H1 (cell line): Measurements from ENCODE around the gene AFAP1L2. TPM values are rescaled to one million over a fixed set of nuclear protein-coding genes. Genes with fewer than 3 reads are reported as not detected.

Experiments
- CTCF ChIA-PET: fragments of 300-600 bp; sonication (Branson Sonifier 250); formaldehyde crosslinking; loops from one replicate; lab custom pipeline; 2021; ENCODE audit not compliant: partially characterized antibody; lab: Charles Lee
- POLR2A ChIA-PET: fragments of 300-600 bp; sonication (Branson Sonifier 250); formaldehyde crosslinking; loops from one replicate; lab custom pipeline; 2021; ENCODE audit warnings: inconsistent platforms; ENCODE audit not compliant: partially characterized antibody; lab: Charles Lee
- DNase-seq, 2 experiments: peaks; one replicate each; pipeline versions ENCODE4 v3.0.0 to v3.0.0-alpha.2; 2010 to 2022; ENCODE audit warnings: low spot score in 2 of 2, low read depth in 1 of 2, mixed read lengths in 1 of 2
- FAIRE-seq: peaks from 2 replicates; lab custom pipeline; 2011; peaks lifted over from hg19 to GRCh38; lab: Jason Lieb, UNC
- H2AFZ ChIP-seq: 2 replicates; pipeline ENCODE4 v1.8.1; 2012; ENCODE audit warnings: low read length, inconsistent platforms
- H2AK5ac ChIP-seq: 2 replicates; pipeline ENCODE4 v1.6.1; 2013; ENCODE audit warnings: low read depth, low read length
- H2BK120ac ChIP-seq: replicated peaks from 2 replicates; pipeline ENCODE3; 2013; ENCODE audit warnings: low read depth, low read length, inconsistent platforms
- H2BK12ac ChIP-seq: 2 replicates; pipeline ENCODE4 v1.6.1; 2013; ENCODE audit warnings: low read depth, low read length
- H2BK15ac ChIP-seq: 2 replicates; pipeline ENCODE4 v1.6.1; 2013; ENCODE audit warnings: low read length
- H2BK20ac ChIP-seq: 2 replicates; pipeline ENCODE4 v1.6.1; 2013; ENCODE audit warnings: low read length
- H2BK5ac ChIP-seq: 2 replicates; pipeline ENCODE4 v1.6.1; 2013; ENCODE audit warnings: low read depth, low read length
- H3K14ac ChIP-seq: 2 replicates; pipeline ENCODE4 v1.6.1; 2013; ENCODE audit warnings: inconsistent platforms; ENCODE audit not compliant: insufficient read length
- H3K18ac ChIP-seq: 2 replicates; pipeline ENCODE4 v1.6.1; 2013; ENCODE audit warnings: low read length; ENCODE audit errors: extremely low read depth
- H3K23ac ChIP-seq: 2 replicates; pipeline ENCODE4 v1.6.1; 2013; ENCODE audit warnings: inconsistent platforms; ENCODE audit not compliant: insufficient read length
- H3K23me2 ChIP-seq: 2 replicates; pipeline ENCODE4 v1.6.1; 2013; ENCODE audit warnings: low read depth, low read length
- H3K27ac ChIP-seq: 2 replicates; pipeline ENCODE4 v1.6.1; 2011; ENCODE audit warnings: low read depth, low read length, inconsistent platforms
- H3K27me3 ChIP-seq, 4 experiments: replicated peaks in 1 of 4; 1 replicate in 1 of 4; 2 replicates in 3 of 4; pipeline versions ENCODE4 v1.6.1 to v1.8.1; 2011 to 2013; ENCODE audit warnings: low read length in 3 of 4, mild to moderate bottlenecking in 3 of 4, inconsistent platforms in 2 of 4, mixed read lengths in 2 of 4, moderate library complexity in 1 of 4; ENCODE audit not compliant: control insufficient read depth in 3 of 4, insufficient read depth in 3 of 4; ENCODE audit errors: extremely low read depth in 1 of 4
- H3K36me3 ChIP-seq, 4 experiments: 2 replicates each; pipeline versions ENCODE4 v1.6.1 to v1.8.1; 2011 to 2013; ENCODE audit warnings: mild to moderate bottlenecking in 4 of 4, low read length in 3 of 4, moderate library complexity in 2 of 4, control low read depth in 1 of 4, inconsistent platforms in 1 of 4; ENCODE audit not compliant: insufficient read depth in 4 of 4, control insufficient read depth in 2 of 4
- H3K4ac ChIP-seq: replicated peaks from 2 replicates; pipeline ENCODE3; 2013; ENCODE audit warnings: low read length, low read depth, mixed read lengths, inconsistent platforms; ENCODE audit not compliant: insufficient read length
- H3K4me1 ChIP-seq, 4 experiments: replicated peaks in 1 of 4; 1 replicate in 1 of 4; 2 replicates in 3 of 4; pipeline versions ENCODE4 v1.6.1 to v1.8.1; 2011 to 2013; ENCODE audit warnings: low read length in 3 of 4, inconsistent platforms in 2 of 4, mixed read lengths in 1 of 4; ENCODE audit not compliant: insufficient read depth in 4 of 4, control insufficient read depth in 3 of 4
- H3K4me2 ChIP-seq, 2 experiments: 2 replicates each; pipeline versions ENCODE4 v1.6.1 to v1.8.1; 2011 to 2013; ENCODE audit warnings: low read depth in 2 of 2, low read length in 2 of 2, control low read depth in 1 of 2, inconsistent platforms in 1 of 2, mild to moderate bottlenecking in 1 of 2; ENCODE audit not compliant: insufficient read depth in 1 of 2
- H3K4me3 ChIP-seq, 4 experiments: fragments of 200-600, 300-600 bp in 1 of 4; sonication (generic), shearing (Covaris generic), sonication (Bioruptor Twin) in 1 of 4; 2 replicates each; pipeline versions ENCODE4 v1.5.1 to v1.8.1; 2011 to 2016; ENCODE audit warnings: low read length in 4 of 4, low read depth in 3 of 4, control low read depth in 2 of 4, inconsistent platforms in 2 of 4, mild to moderate bottlenecking in 2 of 4, mixed read lengths in 1 of 4, moderate library complexity in 1 of 4; ENCODE audit not compliant: insufficient read depth in 2 of 4; ENCODE audit errors: extremely low read depth in 1 of 4
- H3K56ac ChIP-seq: replicated peaks from 2 replicates; pipeline ENCODE3; 2013; ENCODE audit warnings: low read depth, mild to moderate bottlenecking, mixed read lengths, low read length, inconsistent platforms; ENCODE audit not compliant: insufficient read length
- H3K79me1 ChIP-seq: 2 replicates; pipeline ENCODE4 v1.6.1; 2013; ENCODE audit warnings: low read depth, low read length, control low read depth
- H3K79me2 ChIP-seq, 2 experiments: 2 replicates each; pipeline versions ENCODE4 v1.6.1 to v1.8.1; 2012 to 2013; ENCODE audit warnings: low read length in 2 of 2, mild to moderate bottlenecking in 2 of 2, inconsistent platforms in 1 of 2; ENCODE audit not compliant: insufficient read depth in 2 of 2, control insufficient read depth in 1 of 2
- H3K9ac ChIP-seq, 4 experiments: replicated peaks in 1 of 4; 1 replicate in 1 of 4; 2 replicates in 3 of 4; pipeline versions ENCODE4 v1.6.1 to v1.8.1; 2011 to 2013; ENCODE audit warnings: low read depth in 3 of 4, low read length in 3 of 4, control low read depth in 2 of 4, mild to moderate bottlenecking in 2 of 4, moderate library complexity in 2 of 4, inconsistent platforms in 1 of 4; ENCODE audit errors: extremely low read depth in 1 of 4
- H3K9me3 ChIP-seq, 2 experiments: 2 replicates each; pipeline versions ENCODE4 v1.6.1 to v1.8.1; 2012 to 2013; ENCODE audit warnings: mild to moderate bottlenecking in 2 of 2, moderate library complexity in 2 of 2, control low read depth in 1 of 2, inconsistent platforms in 1 of 2, low read depth in 1 of 2, low read length in 1 of 2, mixed read lengths in 1 of 2; ENCODE audit not compliant: insufficient read depth in 2 of 2
- H4K20me1 ChIP-seq, 2 experiments: replicated peaks in 1 of 2; 2 replicates each; pipeline versions ENCODE3 to v1.8.1; 2011 to 2013; ENCODE audit warnings: inconsistent platforms in 2 of 2, low read length in 2 of 2, mild to moderate bottlenecking in 1 of 2; ENCODE audit not compliant: insufficient read depth in 2 of 2, control insufficient read depth in 1 of 2
- H4K5ac ChIP-seq: 2 replicates; pipeline ENCODE4 v1.6.1; 2013; ENCODE audit warnings: low read length, low read depth, mixed read lengths, inconsistent platforms; ENCODE audit not compliant: insufficient read length
- H4K8ac ChIP-seq: 2 replicates; pipeline ENCODE4 v1.8.0; 2013; ENCODE audit warnings: mild to moderate bottlenecking, moderate library complexity, low read length, inconsistent platforms; ENCODE audit not compliant: insufficient read depth; ENCODE audit errors: extremely low read depth
- H4K91ac ChIP-seq: replicated peaks from 2 replicates; pipeline ENCODE3; 2013; ENCODE audit warnings: low read length, mixed read lengths, inconsistent platforms; ENCODE audit not compliant: insufficient read length
- BACH1 ChIP-seq: IDR thresholded peaks from 2 replicates; pipeline ENCODE4 v1.6.1; 2012; ENCODE audit warnings: low read length, improper control_type of control experiment
- CREB1 ChIP-seq: IDR thresholded peaks from 2 replicates; pipeline ENCODE4 v1.6.1; 2012; ENCODE audit warnings: inconsistent platforms
- EP300 ChIP-seq, 2 experiments: IDR thresholded peaks; 1 replicate in 1 of 2; 2 replicates in 1 of 2; pipeline ENCODE4 v1.6.1; 2011 to 2012; ENCODE audit warnings: low read depth in 2 of 2, low read length in 2 of 2, mild to moderate bottlenecking in 2 of 2, borderline replicate concordance in 1 of 2, inconsistent platforms in 1 of 2, moderate library complexity in 1 of 2
- FOSL1 ChIP-seq: IDR thresholded peaks from 2 replicates; pipeline ENCODE4 v1.6.1; 2011; ENCODE audit warnings: mild to moderate bottlenecking, low read depth, low read length, moderate library complexity; ENCODE audit not compliant: insufficient read depth
- KDM5A ChIP-seq: fragments of 200-600 bp; IDR thresholded peaks from 2 replicates; pipeline ENCODE4 v1.7.1; 2012; ENCODE audit warnings: mild to moderate bottlenecking, low read length, inconsistent platforms, mixed read lengths
- NANOG ChIP-seq: IDR thresholded peaks from 2 replicates; pipeline ENCODE4 v1.6.1; 2011; ENCODE audit warnings: low read length, low read depth, mild to moderate bottlenecking, inconsistent platforms; ENCODE audit not compliant: insufficient read depth, poor library complexity, severe bottlenecking
- RBBP5 ChIP-seq: IDR thresholded peaks from 2 replicates; pipeline ENCODE4 v1.7.1; 2012; ENCODE audit warnings: low read depth, mild to moderate bottlenecking, inconsistent platforms, low read length, moderate library complexity, borderline replicate concordance
- whole genome bisulfite sequencing, 2 experiments: shearing (Covaris generic) in 1 of 2; methylation state at CpG; one replicate each; pipeline versions ENCODE4 v1.1.6 to v1.1.7; 2013 to 2015; ENCODE audit warnings: low lambda C conversion rate in 2 of 2, mixed read lengths in 2 of 2, inconsistent platforms in 1 of 2, low coverage in 1 of 2, missing lambda C conversion rate in 1 of 2; ENCODE audit not compliant: insufficient replicate concordance in 2 of 2, insufficient coverage in 1 of 2, insufficient read length in 1 of 2; ENCODE audit errors: extremely low coverage in 1 of 2, missing lambda C conversion rate in 1 of 2; 5-methylcytosine and 5-hydroxymethylcytosine counted together
- polyA plus RNA-seq, 7 experiments: library from polyadenylated mRNA; depleted of rRNA in 3 of 7; stranded (reverse) in 5 of 7; unstranded in 2 of 7; fragments of >200 nt in 5 of 7; fragments of 200-250 nt in 2 of 7; gene quantifications; 1 replicate in 5 of 7; 2 replicates in 1 of 7; 4 replicates in 1 of 7; pipeline versions ENCODE4 v1.2.1 to v1.2.3, GENCODE V29; 2011 to 2013; ENCODE audit warnings: missing spikeins in 2 of 7, mixed read lengths in 2 of 7
- total RNA-seq: library from RNA; stranded (reverse); fragmentation: NEBNext Ultra II Directional; extraction: Animal tissue kit (Norgen Biotek cat#: 25700); gene quantifications from 2 replicates; pipeline ENCODE4 v1.2.1, GENCODE V29; 2021
- TF ChIP-seq, protein P1 (sequence below): IDR thresholded peaks from 2 replicates; pipeline ENCODE4 v1.6.1; 2012; ENCODE audit warnings: inconsistent platforms

Gene AFAP1L2
- total and polyA plus RNA-seq, 2 of the 8 experiments (the other 6 are each of a cell fraction or from before 2014, with no cell fraction given), result 3.9 to 6.4 TPM

DNA sequence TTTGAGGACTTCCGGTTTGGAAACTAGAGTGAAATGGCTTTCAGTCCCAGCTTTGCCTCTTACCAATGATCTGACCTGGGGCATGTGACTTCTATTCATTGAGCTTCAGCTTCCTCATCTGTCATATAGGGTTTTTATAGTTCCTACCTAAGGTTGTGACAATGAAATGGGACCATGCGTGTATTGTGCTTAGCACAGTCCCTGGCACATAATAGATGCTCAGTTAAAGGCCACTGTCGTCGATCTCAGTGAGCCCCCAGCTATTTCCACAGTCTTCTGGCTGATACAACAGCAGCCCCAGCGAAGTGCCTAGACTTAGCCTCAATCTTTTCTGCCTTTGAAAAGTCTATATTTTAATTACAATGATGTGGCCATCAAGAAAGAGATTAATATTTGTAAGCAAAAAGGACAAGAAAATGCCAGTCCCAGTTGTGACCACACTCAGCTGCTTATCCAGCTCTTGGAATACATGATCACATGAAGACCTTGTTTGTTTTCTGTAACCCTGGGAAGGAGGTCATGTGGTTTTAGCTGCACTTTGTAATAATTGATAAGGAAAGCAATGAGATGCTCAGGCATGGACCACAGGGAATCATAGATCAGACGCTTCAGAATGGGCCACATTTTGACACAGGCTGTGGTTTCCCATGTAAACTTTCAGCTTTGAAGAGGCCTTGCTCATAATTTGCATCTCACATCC lies 120.6 kb downstream of the AFAP1L2 start:
- H3K23ac ChIP-seq, result no peak overlapping the region
- CTCF ChIA-PET, result interaction anchor here (0.8 to 5.0 kb wide), 6 partner anchors 15 to 173 kb away, joined by 3 to 24 read pairs (median 3); no protein-coding TSS in a partner anchor

More for the DNA sequence above, 120.6 kb downstream of the AFAP1L2 start:
- Histone ChIP-seq H2BK20ac (no peak overlapping the region), H3K18ac (no peak overlapping the region), H3K56ac (no peak overlapping the region), H4K8ac (no peak overlapping the region), H2AFZ (no peak overlapping the region), H2BK120ac (no peak overlapping the region), H3K79me1 (no peaks in the 10 kb centered on the region), H3K4me2 (no peak overlapping the region), H3K9me3 (no peaks in the 10 kb centered on the region), H2BK15ac (no peak overlapping the region), H4K20me1 (no peaks in the 10 kb centered on the region), H3K4me1 (no peaks in the 10 kb centered on the region; a peak in 2 of 7 replicates), H3K27me3 (no peaks in the 10 kb centered on the region; a peak in 1 of 7 replicates), H3K9ac (no peak overlapping the region), H3K79me2 (no peaks in the 10 kb centered on the region), H3K4ac (no peak overlapping the region), H3K4me3 (no peak overlapping the region), H2AK5ac (no peak overlapping the region), H2BK5ac (no peak overlapping the region), H3K36me3 (no peaks in the 10 kb centered on the region), H3K14ac (no peak overlapping the region), H2BK12ac (no peak overlapping the region), H4K5ac (no peak overlapping the region), H3K27ac (no peak overlapping the region), H3K23me2 (no peaks in the 10 kb centered on the region), H4K91ac (no peak overlapping the region)
- no peak for DNase-seq
- POLR2A ChIA-PET, result no interaction called here
- no peak for FAIRE-seq
- 92% methylated on average over 6 of the region's 6 CpGs; no CpG with 5 or more reads in 1 of the 2 experiments for WGBS, 2 experiments
- TF ChIP-seq KDM5A (no peak), FOSL1 (no peak), BACH1 (no peak), NANOG (no peak), EP300 (IDR thresholded peaks at IDR 0.05; ENCODE audit: borderline replicate concordance in 1 of 2, low read depth in 2 of 2, low read length in 2 of 2) (no peak), RBBP5 (no peak), CREB1 (no peak)
- TF ChIP-seq, protein P1, sequence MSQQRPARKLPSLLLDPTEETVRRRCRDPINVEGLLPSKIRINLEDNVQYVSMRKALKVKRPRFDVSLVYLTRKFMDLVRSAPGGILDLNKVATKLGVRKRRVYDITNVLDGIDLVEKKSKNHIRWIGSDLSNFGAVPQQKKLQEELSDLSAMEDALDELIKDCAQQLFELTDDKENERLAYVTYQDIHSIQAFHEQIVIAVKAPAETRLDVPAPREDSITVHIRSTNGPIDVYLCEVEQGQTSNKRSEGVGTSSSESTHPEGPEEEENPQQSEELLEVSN, result no peak
